HG03571 (cell line): Measurements from ENCODE around the gene SRD5A3.

Experiments
- ATAC-seq: cut with Tn5 transposase; IDR thresholded peaks from one replicate; pipeline ENCODE4 v1.9.1; 2021; ENCODE audit not compliant: unreplicated experiment

SRD5A3 gene

GRCh38 chr4:55345980-55346850, at the start of gene SRD5A3:
Gene SRD5A3, plus strand, starts transcription at chr4:55346242. Its CDS starts 95 bp downstream, at chr4:55346337.
- ATAC-seq = peak; percentile 95

GRCh38 chr4:55297346-55297745, 48.7 kb upstream of the SRD5A3 start:
- no peak for ATAC-seq

- ATAC-seq = no peak
Measured at GRCh38 chr4:55303760-55304165, 42.3 kb upstream of the SRD5A3 start.

- no peak for ATAC-seq
Measured at GRCh38 chr4:55304303-55304702, 41.7 kb upstream of the SRD5A3 start.

- ATAC-seq = no peak
Measured at GRCh38 chr4:55308071-55308470, 38.0 kb upstream of the SRD5A3 start.

- ATAC-seq = no peak
Measured at GRCh38 chr4:55311792-55312488, 34.1 kb upstream of the SRD5A3 start.

- no peak for ATAC-seq
Measured at GRCh38 chr4:55312489-55313101, 33.4 kb upstream of the SRD5A3 start.

- ATAC-seq = no peak
Measured at GRCh38 chr4:55314141-55314820, 31.8 kb upstream of the SRD5A3 start.

- no peak for ATAC-seq
Measured at GRCh38 chr4:55318175-55319129, 27.6 kb upstream of the SRD5A3 start.

- ATAC-seq = no peak
Measured at GRCh38 chr4:55321707-55322264, 24.3 kb upstream of the SRD5A3 start.

GRCh38 chr4:55323375-55323774, 22.7 kb upstream of the SRD5A3 start:
- ATAC-seq = no peak

- ATAC-seq = no peak
Measured at GRCh38 chr4:55326629-55327028, 19.4 kb upstream of the SRD5A3 start.

- ATAC-seq = no peak
Measured at GRCh38 chr4:55329012-55329411, 17.0 kb upstream of the SRD5A3 start.

- no peak for ATAC-seq
Measured at GRCh38 chr4:55330241-55330640, 15.8 kb upstream of the SRD5A3 start.

- ATAC-seq = no peak
Measured at GRCh38 chr4:55336138-55337034, 9.7 kb upstream of the SRD5A3 start.

- ATAC-seq = no peak
Measured at GRCh38 chr4:55337944-55338343, 8.1 kb upstream of the SRD5A3 start.

GRCh38 chr4:55338486-55338885, 7.6 kb upstream of the SRD5A3 start:
- no peak for ATAC-seq

GRCh38 chr4:55340266-55340665, 5.8 kb upstream of the SRD5A3 start:
- ATAC-seq = no peak

GRCh38 chr4:55343887-55344286, 2.2 kb upstream of the SRD5A3 start:
- ATAC-seq = no peak
